HUES64 (cell line): ENCODE data around the gene MEF2C.
"Not testable (repeated sequence)": the region's sequence is repeated elsewhere in the genome, so short reads cannot be mapped to it uniquely, and the experiment has no call there.

Experiments
- H3K27ac ChIP-seq: 2 replicates; pipeline ENCODE4 v1.7.0; 2013; ENCODE audit warnings: low read depth, low read length, inconsistent platforms
- H3K27me3 ChIP-seq: 2 replicates; pipeline ENCODE4 v1.6.1; 2013; ENCODE audit warnings: mild to moderate bottlenecking, low read length; ENCODE audit not compliant: insufficient read depth
- H3K36me3 ChIP-seq: 2 replicates; pipeline ENCODE4 v1.6.1; 2013; ENCODE audit warnings: mild to moderate bottlenecking, low read length; ENCODE audit not compliant: insufficient read depth
- H3K4me1 ChIP-seq: 2 replicates; pipeline ENCODE4 v1.6.1; 2013; ENCODE audit warnings: mild to moderate bottlenecking, low read length, moderate library complexity; ENCODE audit not compliant: insufficient read depth
- H3K4me3 ChIP-seq: 2 replicates; pipeline ENCODE4 v1.5.1; 2013; ENCODE audit warnings: mild to moderate bottlenecking, low read length, moderate library complexity
- H3K9ac ChIP-seq: 2 replicates; pipeline ENCODE4 v1.6.1; 2013; ENCODE audit warnings: mild to moderate bottlenecking, low read depth, low read length
- H3K9me3 ChIP-seq: 2 replicates; pipeline ENCODE4 v1.6.1; 2013; ENCODE audit warnings: low read depth, low read length; ENCODE audit not compliant: insufficient read depth
- WGBS: fragments of 150-250, 120-280 bp; methylation state at CpG from one replicate; pipeline ENCODE4 v1.1.7; 2013; ENCODE audit warnings: missing lambda C conversion rate; 5-methylcytosine and 5-hydroxymethylcytosine counted together

MEF2C gene

DNA sequence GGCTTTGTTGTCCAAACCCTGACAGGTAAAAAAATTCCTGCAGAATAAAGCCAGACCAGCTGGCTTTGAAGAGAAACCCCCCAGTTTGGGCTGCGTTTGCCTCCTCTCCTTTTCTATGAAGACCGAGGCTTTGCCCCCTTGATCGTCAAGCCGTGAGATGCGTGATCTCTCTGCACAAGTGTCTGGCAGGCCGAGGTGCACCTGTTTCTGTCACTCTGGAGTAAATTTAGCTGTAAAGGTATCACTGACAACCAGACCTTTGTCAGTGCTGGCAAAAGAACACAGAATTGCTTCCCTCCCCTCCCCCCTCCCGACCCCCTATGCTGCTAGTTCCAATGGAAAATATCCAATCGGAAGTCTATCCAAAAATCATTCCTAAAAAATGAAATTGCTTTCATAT, 21.0 kb upstream of the MEF2C start:
- H3K9ac ChIP-seq, H3K36me3 ChIP-seq, H3K4me3 ChIP-seq, H3K4me1 ChIP-seq, H3K27me3 ChIP-seq, H3K9me3 ChIP-seq, H3K27ac ChIP-seq: not testable (repeated sequence)
- WGBS = no CpG with 5 or more reads among the region's 8 CpGs

DNA sequence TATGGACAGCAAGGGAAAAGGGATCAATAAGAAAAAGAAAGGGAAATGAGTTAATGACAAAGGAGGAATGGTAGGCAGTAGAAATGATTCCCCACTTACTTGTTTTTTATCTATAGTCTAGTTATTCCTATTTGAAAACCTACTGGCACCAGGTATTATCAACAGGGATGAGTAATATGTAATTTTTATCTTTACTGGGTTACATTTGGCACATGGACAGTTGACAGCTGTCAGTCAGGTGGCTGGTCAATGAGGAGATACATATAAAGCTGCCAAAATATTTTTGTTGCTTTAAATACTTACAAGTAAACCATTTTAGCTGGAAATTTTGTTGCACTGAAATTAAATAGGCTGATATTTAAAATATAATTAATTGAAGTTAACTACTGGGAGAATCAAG, 18.1 kb upstream of the MEF2C start:
- not testable (repeated sequence) for H3K9me3 ChIP-seq, H3K36me3 ChIP-seq, H3K9ac ChIP-seq, H3K27ac ChIP-seq, H3K27me3 ChIP-seq, H3K4me3 ChIP-seq
- H3K4me1 ChIP-seq = peaks cover 24% of the 10 kb centered on the region

DNA sequence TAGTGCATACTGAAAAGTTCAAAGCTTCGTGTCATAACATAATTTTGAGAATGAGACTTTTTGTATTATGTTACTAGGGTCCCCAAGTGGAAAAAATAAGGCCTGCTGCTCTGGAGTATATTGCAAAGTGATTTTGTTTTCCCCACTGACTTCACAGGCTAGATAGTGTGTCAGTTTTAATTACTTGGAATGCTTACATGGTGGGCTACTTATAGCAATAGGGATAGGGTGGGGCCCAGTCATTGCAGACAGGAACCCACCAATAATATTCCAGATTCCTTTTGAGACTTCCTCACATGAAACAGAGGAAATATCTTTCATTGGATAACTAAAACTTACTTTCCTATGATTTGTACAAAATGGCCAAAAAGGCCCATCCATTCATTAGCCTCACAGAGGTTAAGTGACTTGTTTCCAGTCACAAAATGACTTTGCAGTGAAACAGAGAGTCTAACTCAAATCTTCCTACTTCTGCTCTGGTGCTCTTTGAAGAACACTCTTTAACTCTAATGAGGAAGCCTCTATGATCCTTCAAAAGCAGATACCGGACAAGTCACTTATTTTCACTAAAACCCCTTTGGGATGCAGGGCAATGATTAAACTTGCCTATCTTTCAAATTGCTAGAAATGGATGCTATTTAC, 16.2 kb upstream of the MEF2C start:
- 98% methylated on average over 2 of the region's 2 CpGs for WGBS
- H3K9ac ChIP-seq = no peak overlapping the region
- H3K4me3 ChIP-seq = no peak overlapping the region
- H3K27ac ChIP-seq = no peak overlapping the region
- no peaks in the 10 kb centered on the region for H3K27me3 ChIP-seq
- H3K36me3 ChIP-seq = no peaks in the 10 kb centered on the region
- H3K9me3 ChIP-seq = no peaks in the 10 kb centered on the region
- H3K4me1 ChIP-seq = peaks cover 24% of the 10 kb centered on the region

DNA sequence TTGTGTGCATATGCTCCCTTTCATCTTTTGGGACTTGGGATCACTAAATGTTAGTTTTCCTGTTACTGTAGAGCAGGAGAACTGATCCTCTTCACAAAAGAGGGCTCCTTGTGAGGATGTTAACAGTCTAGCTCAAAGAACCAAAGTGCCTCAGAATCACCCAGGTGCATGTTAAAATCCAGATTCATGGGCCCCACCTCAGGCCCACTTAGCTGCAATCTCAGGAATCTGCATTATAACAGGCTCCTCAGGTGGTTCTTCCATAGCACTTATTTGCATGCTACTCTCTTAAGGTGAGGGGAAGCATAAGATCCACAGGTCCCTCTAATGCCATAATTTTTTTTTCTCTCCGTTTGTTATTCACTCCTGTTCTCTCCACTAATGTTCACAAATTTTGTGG, 14.8 kb upstream of the MEF2C start:
- Histone ChIP-seq H3K36me3 (no peaks in the 10 kb centered on the region), H3K9me3 (no peaks in the 10 kb centered on the region), H3K9ac (no peak overlapping the region), H3K27ac (no peak overlapping the region), H3K4me1 (peaks cover 24% of the 10 kb centered on the region), H3K4me3 (no peak overlapping the region), H3K27me3 (no peaks in the 10 kb centered on the region)
- no CpG with 5 or more reads among the region's 1 CpG for WGBS

DNA sequence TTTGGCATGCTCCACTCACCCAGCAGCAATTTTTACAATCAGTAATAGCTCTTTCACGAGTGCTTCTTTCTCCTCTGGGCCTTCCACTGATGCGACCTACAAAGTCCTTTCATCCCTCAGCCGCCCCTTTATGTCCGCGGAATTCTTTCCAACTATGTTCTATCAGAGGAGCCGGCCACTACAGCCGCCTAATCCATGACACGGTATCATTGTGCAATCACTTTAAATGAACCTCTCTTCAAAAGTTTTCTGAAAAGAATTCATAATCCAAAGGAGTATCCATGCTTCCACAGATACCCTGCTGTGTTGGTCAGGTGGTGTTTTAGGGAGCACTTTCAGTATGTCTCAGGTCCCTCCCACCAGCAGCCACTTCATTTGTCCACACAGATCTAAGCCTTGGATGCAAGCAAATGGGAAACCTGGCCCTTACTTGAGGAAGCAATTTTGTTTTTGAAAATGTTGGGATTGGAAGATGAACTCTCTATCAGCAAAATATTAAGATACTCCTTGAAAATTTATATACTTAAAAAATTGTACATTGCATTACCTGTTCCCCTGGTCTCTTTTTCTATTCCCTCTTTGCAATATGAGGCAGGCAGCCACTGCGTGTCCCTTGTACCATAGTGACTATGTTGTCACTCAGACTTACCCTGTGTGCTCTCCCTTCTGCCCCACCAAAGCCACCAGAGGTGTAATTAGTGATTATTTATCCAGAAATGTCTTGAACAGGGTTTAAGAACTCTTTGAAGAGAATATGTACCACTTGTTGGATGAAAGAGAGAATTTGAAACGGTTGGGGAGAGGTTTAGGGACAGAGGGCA, 12.9 kb upstream of the MEF2C start:
- H3K4me1 ChIP-seq = peaks cover 24% of the 10 kb centered on the region

DNA sequence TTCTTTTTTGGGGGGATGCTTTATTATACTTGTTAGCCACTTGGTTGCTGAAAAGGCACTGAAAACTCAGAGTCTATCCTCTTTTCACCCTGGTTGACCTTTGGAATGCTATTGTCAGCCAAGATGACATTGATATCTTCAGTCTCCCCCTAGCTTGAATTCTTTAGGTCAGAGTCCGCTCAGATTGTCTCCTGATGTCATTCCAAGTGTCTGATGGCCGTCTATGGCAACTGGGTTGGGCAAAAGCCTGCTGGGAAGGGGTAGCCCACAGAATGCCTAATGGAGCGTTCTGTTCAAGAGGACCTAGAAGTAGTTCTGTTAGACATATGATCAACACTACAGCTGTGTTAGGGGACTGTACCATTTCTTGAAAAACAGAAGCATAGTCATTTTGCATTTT, 9.7 kb upstream of the MEF2C start:
- H3K4me3 ChIP-seq = no peak overlapping the region
- H3K27me3 ChIP-seq = peaks cover 34% of the 10 kb centered on the region
- H3K9ac ChIP-seq = no peak overlapping the region
- 90% methylated on average over 3 of the region's 3 CpGs for WGBS
- no peaks in the 10 kb centered on the region for H3K9me3 ChIP-seq
- H3K36me3 ChIP-seq = no peaks in the 10 kb centered on the region
- peaks cover 9% of the 10 kb centered on the region for H3K4me1 ChIP-seq
- no peak overlapping the region for H3K27ac ChIP-seq

More for the DNA sequence above, 12.9 kb upstream of the MEF2C start:
- Histone ChIP-seq H3K4me3 (no peak overlapping the region), H3K27ac (no peak overlapping the region), H3K9ac (no peak overlapping the region), H3K36me3 (no peaks in the 10 kb centered on the region), H3K9me3 (no peaks in the 10 kb centered on the region), H3K27me3 (peaks cover 2% of the 10 kb centered on the region)
- WGBS = 92% methylated on average over 10 of the region's 10 CpGs

DNA sequence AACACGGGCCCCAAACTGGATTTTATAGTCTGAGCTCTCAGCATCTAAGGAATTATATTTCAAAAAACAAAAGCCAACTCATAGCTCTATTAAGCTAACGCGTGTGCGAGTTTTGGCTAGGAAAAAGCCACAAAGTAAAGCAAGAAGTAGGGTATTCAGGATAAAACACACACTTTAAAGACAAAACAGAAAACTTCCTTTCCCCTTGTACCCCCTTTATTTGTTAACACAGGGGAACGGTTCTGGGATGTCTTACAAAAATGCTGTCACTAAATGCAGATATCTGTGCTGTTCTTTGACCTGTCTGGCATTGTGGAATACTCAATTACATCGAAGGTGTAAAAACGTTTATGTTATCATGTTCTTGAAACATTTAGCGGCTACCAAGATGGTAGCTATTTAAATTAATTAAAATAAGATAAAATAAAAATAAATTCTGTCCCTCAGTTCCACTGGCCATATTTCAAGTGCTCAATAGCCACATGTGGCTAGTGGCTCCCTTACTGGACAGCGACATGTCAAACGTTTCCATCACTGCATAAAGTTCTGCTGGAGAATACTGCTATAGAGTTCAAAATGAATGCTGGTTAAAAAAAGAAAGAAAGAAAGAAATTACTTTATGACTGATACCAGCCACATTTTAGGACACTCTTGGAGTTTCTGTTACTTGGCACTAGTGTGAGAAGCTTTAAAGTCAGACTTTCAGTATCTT, 7.2 kb upstream of the MEF2C start:
- H3K4me1 ChIP-seq = no peaks in the 10 kb centered on the region
- H3K4me3 ChIP-seq = peak overlapping the region; percentile 67
- H3K9me3 ChIP-seq = no peaks in the 10 kb centered on the region
- H3K36me3 ChIP-seq = no peaks in the 10 kb centered on the region
- no peak overlapping the region for H3K27ac ChIP-seq
- H3K9ac ChIP-seq = no peak overlapping the region
- H3K27me3 ChIP-seq = peaks cover 59% of the 10 kb centered on the region
- 69% methylated on average over 9 of the region's 10 CpGs for WGBS

DNA sequence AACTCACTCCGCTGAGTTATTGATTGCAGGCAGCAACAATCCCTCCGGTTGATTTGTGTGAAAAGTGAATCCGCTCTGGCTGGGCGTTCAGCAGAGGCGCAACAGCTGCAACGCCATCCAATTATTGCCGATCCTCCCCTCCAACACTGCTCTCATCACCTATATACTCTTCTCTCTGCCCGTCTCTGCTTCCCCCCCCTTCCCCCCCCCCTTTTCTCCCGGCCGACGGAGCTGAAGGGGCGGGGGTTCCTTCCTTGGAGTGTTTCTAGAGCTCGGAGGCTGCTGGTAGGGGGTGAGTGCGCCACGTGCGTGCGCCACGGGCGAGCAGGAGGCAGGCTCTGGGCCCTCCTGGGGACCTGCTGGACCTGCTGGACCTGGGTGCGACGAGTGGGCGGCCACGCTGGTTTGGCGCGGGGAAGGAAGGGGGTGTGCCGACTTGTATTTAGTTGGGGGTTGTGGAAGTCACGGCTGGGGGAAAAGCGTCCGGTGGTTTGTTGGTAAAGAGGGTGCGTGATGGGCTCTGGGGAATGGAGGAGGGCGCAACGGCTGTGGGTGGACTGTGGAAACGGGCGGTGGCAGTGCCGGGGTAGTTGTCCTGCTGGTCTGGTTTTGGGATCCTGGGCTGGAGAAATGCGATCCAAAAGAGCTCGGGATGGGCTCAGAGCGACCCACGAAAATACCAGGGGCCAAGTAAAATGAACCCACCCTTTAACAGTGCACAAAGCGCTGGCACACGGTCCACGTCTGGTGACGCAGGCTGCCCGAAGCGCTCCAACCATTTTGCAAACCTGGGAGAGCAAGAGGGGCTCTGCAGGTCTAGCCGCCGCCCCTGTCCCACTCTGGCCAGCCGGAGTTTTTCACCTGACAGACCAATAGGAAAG, 6.4 kb upstream of the MEF2C start:
- H3K27me3 ChIP-seq = peaks cover 67% of the 10 kb centered on the region
- 2% methylated on average over 47 of the region's 48 CpGs for WGBS
- peak overlapping the region; percentile 67 for H3K4me3 ChIP-seq

DNA sequence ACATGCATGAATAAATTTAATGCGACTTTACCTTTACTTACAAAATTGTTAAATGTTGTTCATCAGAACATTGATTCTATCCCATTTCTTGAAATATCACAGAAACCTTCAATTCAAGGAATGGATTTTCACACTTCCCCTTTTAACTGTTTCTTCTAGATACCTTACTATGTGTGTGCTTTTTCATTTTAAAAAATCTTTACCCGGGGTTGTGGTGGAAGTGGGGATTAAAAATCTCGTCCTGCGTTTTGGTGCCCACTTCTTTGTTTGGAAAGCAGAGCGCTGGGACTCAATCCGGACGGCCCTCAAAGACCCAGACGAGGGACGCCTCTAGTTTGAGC, 5.8 kb upstream of the MEF2C start:
- H3K4me1 ChIP-seq = peaks cover 4% of the 10 kb centered on the region
- peak overlapping the region; percentile 68; the same call in 1 of the 2 replicates for H3K9ac ChIP-seq
- H3K27ac ChIP-seq = no peak overlapping the region

More for the DNA sequence above, 6.4 kb upstream of the MEF2C start:
- Histone ChIP-seq H3K27ac (no peak overlapping the region), H3K36me3 (no peaks in the 10 kb centered on the region), H3K4me1 (peaks cover 3% of the 10 kb centered on the region), H3K9ac (peak overlapping the region; percentile 68), H3K9me3 (no peaks in the 10 kb centered on the region)

DNA sequence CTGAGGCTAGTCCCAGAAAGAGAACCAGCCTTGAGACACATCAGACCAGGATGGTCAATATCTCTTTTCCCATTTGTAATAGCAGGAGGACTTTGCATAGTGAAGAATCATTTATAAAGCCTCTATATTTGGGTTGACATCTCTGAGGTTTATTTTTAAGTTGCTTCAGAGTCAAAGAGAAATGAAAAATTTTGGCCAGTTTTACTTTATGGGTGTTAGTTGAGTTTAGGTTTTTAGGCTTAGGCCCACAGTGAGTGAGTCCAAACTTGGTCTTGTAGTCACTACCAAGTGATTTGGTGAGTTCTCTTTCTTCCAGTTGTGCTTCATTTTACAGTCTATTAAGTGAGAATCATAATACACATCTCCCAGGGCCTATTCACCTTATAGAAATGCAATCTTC, 5.3 kb upstream of the MEF2C start:
- Histone ChIP-seq H3K9me3 (no peaks in the 10 kb centered on the region), H3K27me3 (peaks cover 78% of the 10 kb centered on the region), H3K9ac (no peak overlapping the region), H3K4me3 (no peak overlapping the region), H3K27ac (no peak overlapping the region), H3K36me3 (no peaks in the 10 kb centered on the region), H3K4me1 (peaks cover 4% of the 10 kb centered on the region)

More for the DNA sequence above, 5.8 kb upstream of the MEF2C start:
- peaks cover 73% of the 10 kb centered on the region for H3K27me3 ChIP-seq
- no peaks in the 10 kb centered on the region for H3K36me3 ChIP-seq
- H3K9me3 ChIP-seq = no peaks in the 10 kb centered on the region
- 16% methylated on average over 9 of the region's 9 CpGs for WGBS
- peak overlapping the region; percentile 67 for H3K4me3 ChIP-seq

DNA sequence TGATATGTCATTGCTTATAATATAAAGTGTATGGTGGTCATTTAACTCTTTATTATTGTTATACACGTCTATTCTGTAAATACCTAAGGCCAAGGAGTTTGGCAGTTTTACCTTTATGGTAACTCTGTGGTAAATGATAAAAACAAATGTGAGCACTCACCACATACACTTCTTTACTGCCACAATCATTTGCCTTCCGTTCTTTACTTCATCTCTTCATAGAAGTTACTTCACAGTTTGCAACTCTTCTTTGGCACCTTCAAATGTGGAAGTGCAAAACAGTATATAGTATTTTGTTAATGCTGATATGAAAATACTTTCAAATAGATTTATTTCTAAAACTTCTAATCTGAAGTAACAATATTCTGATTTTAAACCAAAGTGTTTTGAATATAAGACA, 4.4 kb upstream of the MEF2C start:
- Histone ChIP-seq H3K36me3 (no peaks in the 10 kb centered on the region), H3K9me3 (no peaks in the 10 kb centered on the region), H3K27me3 (peaks cover 85% of the 10 kb centered on the region), H3K27ac (no peak overlapping the region), H3K4me3 (no peak overlapping the region), H3K4me1 (peaks cover 7% of the 10 kb centered on the region), H3K9ac (no peak overlapping the region)
- WGBS = no CpG with 5 or more reads among the region's 2 CpGs
